Activated B cell treated with CpG ODN at 0.5 μM for 24 hours (primary cell): ENCODE measurements around the gene PCDHGA2. TPM values are rescaled to one million over a fixed set of nuclear protein-coding genes. Genes with fewer than 3 reads are reported as not detected.

ENCODE experiments used
- ATAC-seq: fragments of 200-7000 bp; cut with Tn5 transposase; one replicate; pipeline ENCODE4 v1.10.0; 2021; ENCODE audit warnings: low read depth, mild to moderate bottlenecking, moderate library complexity
- CTCF ChIA-PET: fragments of 350-600 bp; sonication (Branson Sonifier 250); formaldehyde crosslinking; loops from one replicate; lab custom pipeline; 2021; ENCODE audit warnings: antibody characterized with exemption; lab: Charles Lee
- POLR2A ChIA-PET: fragments of 350-600 bp; sonication (Branson Sonifier 250); formaldehyde crosslinking; loops from one replicate; lab custom pipeline; 2021; ENCODE audit warnings: antibody characterized with exemption; lab: Charles Lee
- DNase-seq: peaks from one replicate; pipeline ENCODE4 v3.0.0; 2022
- H3K27ac Mint-ChIP-seq: one replicate; pipeline ENCODE4 v1.8.0; 2020; ENCODE audit warnings: mixed read lengths
- H3K27me3 Mint-ChIP-seq: one replicate; pipeline ENCODE4 v1.8.0; 2021; ENCODE audit warnings: mixed read lengths
- H3K36me3 Mint-ChIP-seq: one replicate; pipeline ENCODE4 v1.8.0; 2021; ENCODE audit warnings: low read depth, mixed read lengths
- H3K4me1 Mint-ChIP-seq: one replicate; pipeline ENCODE4 v1.8.0; 2021; ENCODE audit warnings: mixed read lengths
- H3K4me3 Mint-ChIP-seq: one replicate; pipeline ENCODE4 v1.8.0; 2020; ENCODE audit warnings: mild to moderate bottlenecking, mixed read lengths
- H3K9me3 Mint-ChIP-seq: one replicate; pipeline ENCODE4 v1.8.0; 2020; ENCODE audit warnings: mixed read lengths
- intact Hi-C: fragments of 100-400 bp; cut with micrococcal nuclease; formaldehyde crosslinking; loops from one replicate; pipeline ENCODE4 v1.15.1; 2024
- total RNA-seq: library from RNA; stranded (reverse); gene quantifications from 2 replicates; pipeline ENCODE4 v1.2.3, GENCODE V29; 2022
- TF ChIP-seq, protein P1 (sequence below): fragments of 200-600 bp; IDR thresholded peaks from one replicate; pipeline ENCODE4 v1.8.0; 2022; ENCODE audit warnings: antibody characterized with exemption, mild to moderate bottlenecking

PCDHGA2 gene
- total RNA-seq, 1 donor from 2014 or later: 0.09 TPM

DNA sequence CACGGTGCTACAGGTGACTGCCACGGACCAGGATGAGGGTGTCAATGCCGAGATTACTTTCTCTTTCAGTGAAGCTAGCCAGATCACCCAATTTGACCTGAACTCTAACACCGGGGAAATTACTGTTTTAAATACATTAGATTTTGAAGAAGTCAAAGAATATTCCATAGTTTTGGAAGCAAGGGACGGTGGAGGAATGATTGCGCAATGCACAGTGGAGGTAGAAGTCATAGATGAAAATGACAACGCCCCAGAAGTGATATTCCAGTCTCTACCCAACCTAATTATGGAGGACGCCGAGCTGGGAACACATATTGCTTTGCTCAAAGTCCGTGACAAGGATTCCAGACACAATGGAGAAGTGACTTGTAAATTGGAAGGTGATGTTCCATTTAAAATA lies 50.1 kb downstream of the PCDHGA2 start:
- H3K4me3 Mint-ChIP-seq: no peak overlapping the region
- H3K27ac Mint-ChIP-seq: no peak overlapping the region
- TF ChIP-seq, protein P1, sequence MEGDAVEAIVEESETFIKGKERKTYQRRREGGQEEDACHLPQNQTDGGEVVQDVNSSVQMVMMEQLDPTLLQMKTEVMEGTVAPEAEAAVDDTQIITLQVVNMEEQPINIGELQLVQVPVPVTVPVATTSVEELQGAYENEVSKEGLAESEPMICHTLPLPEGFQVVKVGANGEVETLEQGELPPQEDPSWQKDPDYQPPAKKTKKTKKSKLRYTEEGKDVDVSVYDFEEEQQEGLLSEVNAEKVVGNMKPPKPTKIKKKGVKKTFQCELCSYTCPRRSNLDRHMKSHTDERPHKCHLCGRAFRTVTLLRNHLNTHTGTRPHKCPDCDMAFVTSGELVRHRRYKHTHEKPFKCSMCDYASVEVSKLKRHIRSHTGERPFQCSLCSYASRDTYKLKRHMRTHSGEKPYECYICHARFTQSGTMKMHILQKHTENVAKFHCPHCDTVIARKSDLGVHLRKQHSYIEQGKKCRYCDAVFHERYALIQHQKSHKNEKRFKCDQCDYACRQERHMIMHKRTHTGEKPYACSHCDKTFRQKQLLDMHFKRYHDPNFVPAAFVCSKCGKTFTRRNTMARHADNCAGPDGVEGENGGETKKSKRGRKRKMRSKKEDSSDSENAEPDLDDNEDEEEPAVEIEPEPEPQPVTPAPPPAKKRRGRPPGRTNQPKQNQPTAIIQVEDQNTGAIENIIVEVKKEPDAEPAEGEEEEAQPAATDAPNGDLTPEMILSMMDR: no peak
- ATAC-seq (no peak), DNase-seq (no peak)
- POLR2A ChIA-PET: no interaction called here
- intact Hi-C loops: no loop called here
- peaks cover 60% of the 10 kb centered on the region for H3K27me3 Mint-ChIP-seq
- no peaks in the 10 kb centered on the region for H3K4me1 Mint-ChIP-seq
- peaks cover 29% of the 10 kb centered on the region for H3K9me3 Mint-ChIP-seq
- CTCF ChIA-PET: no interaction called here
- H3K36me3 Mint-ChIP-seq: peaks cover 2% of the 10 kb centered on the region

DNA sequence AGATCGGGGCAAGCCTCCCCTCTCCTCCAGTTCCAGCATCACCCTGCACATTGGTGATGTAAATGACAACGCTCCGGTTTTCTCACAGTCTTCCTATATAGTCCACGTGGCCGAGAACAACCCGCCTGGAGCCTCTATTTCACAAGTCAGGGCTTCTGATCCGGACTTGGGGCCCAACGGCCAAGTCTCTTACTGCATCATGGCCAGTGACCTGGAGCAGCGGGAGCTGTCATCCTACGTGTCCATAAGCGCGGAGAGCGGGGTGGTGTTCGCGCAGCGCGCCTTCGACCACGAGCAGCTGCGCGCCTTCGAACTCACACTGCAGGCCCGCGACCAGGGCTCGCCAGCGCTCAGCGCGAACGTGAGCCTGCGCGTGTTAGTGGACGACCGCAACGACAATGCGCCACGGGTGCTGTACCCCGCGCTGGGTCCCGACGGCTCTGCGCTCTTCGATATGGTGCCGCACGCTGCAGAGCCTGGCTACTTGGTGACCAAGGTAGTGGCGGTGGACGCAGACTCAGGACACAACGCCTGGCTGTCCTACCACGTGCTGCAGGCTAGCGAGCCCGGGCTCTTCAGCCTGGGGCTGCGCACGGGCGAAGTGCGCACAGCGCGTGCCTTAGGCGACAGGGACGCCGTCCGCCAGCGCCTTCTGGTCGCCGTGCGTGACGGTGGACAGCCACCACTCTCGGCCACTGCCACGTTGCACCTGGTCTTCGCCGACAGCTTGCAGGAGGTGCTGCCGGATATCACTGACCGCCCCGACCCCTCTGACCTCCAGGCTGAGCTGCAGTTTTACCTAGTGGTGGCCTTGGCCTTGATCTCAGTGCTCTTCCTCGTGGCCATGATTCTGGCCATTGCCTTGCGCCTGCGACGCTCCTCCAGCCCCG lies 50.8 kb downstream of the PCDHGA2 start:
- no peak overlapping the region for H3K4me3 Mint-ChIP-seq
- peaks cover 2% of the 10 kb centered on the region for H3K36me3 Mint-ChIP-seq
- DNase-seq (no peak), ATAC-seq (no peak)
- CTCF ChIA-PET: no interaction called here
- no peak overlapping the region for H3K27ac Mint-ChIP-seq
- POLR2A ChIA-PET: no interaction called here
- intact Hi-C loops: no loop called here
- peaks cover 25% of the 10 kb centered on the region for H3K9me3 Mint-ChIP-seq
- TF ChIP-seq, protein P1: no peak
- H3K4me1 Mint-ChIP-seq: no peaks in the 10 kb centered on the region
- H3K27me3 Mint-ChIP-seq: peaks cover 58% of the 10 kb centered on the region

DNA sequence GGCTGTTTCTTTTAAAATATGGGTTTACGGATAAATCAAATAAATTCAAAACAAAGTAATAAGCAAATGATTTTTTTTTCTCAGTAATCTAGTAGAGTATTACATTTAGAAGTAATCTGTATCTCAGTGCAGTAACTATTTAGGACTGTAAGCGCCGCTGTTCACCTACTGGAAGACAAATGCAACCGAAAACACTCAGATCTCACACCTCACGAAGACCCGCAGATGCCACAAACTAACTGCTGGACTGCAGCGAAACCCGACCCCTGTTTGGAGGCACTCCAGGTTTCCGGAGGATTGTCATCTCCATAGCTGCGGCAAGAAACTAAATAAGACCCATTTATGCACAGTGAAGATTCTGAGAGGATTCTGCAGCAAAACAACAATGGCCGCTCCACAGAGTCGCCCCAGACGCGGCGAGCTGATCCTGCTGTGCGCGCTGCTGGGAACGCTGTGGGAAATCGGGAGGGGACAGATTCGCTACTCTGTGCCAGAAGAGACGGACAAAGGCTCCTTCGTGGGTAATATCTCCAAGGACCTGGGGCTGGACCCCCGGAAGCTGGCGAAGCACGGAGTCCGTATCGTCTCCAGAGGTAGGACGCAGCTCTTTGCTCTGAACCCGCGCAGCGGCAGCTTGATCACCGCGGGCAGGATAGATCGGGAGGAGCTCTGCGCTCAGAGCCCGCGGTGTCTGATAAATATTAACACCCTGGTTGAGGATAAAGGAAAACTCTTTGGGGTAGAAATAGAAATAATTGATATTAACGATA lies 54.1 kb downstream of the PCDHGA2 start, which contains the start of gene PCDHGA8:
TSS of gene PCDHGA8 (plus strand) at position 205 of the 770 bp plus-strand sequence. CDS start at position 386, 181 bp downstream.
- intact Hi-C loops: no loop called here
- H3K4me3 Mint-ChIP-seq: no peak within 1 kb of the TSS
- H3K27ac Mint-ChIP-seq: no peak within 1 kb of the TSS
- ATAC-seq: no peak
- ChIA-PET CTCF (interaction anchor here (1.2 kb wide), 1 partner anchor 175 kb away, joined by 3 read pairs; no protein-coding TSS in a partner anchor), POLR2A (no interaction called here)
- DNase-seq: no peak
- peaks cover 54% of the 10 kb centered on the region for H3K27me3 Mint-ChIP-seq
- peaks cover 19% of the 10 kb centered on the region for H3K9me3 Mint-ChIP-seq
- TF ChIP-seq, protein P1: no peak
- H3K36me3 Mint-ChIP-seq: peaks cover 2% of the 10 kb centered on the region
- H3K4me1 Mint-ChIP-seq: no peaks in the 10 kb centered on the region

Other genes starting within 250 kb of the PCDHGA2 start
- gene PCDHB2, start 244.1 kb upstream of the PCDHGA2 start, total RNA-seq: not detected in 2 replicates
- 0.07 TPM in 1 of 2 replicates, not detected in the other for gene PCDHB3, start 238.3 kb upstream of the PCDHGA2 start, total RNA-seq
- gene PCDHB4, start 216.9 kb upstream of the PCDHGA2 start, total RNA-seq: not detected in 2 replicates
- gene PCDHB5, start 203.6 kb upstream of the PCDHGA2 start, total RNA-seq: not detected in 2 replicates
- gene PCDHB6, start 188.7 kb upstream of the PCDHGA2 start, total RNA-seq: not detected in 2 replicates
- gene PCDHB7, start 166.1 kb upstream of the PCDHGA2 start, total RNA-seq: not detected in 2 replicates
- gene PCDHB8, start 161.0 kb upstream of the PCDHGA2 start, total RNA-seq: not detected in 2 replicates
- not detected in 2 replicates for gene PCDHB16, start 156.4 kb upstream of the PCDHGA2 start, total RNA-seq
- gene PCDHB9, start 151.6 kb upstream of the PCDHGA2 start, total RNA-seq: 0.27 and 0.29 TPM in 2 replicates
- 0.07 TPM in 1 of 2 replicates, not detected in the other for gene PCDHB10, start 146.4 kb upstream of the PCDHGA2 start, total RNA-seq
- gene PCDHB11, start 139.1 kb upstream of the PCDHGA2 start, total RNA-seq: not detected in 2 replicates
- not detected in 2 replicates for gene PCDHB12, start 130.0 kb upstream of the PCDHGA2 start, total RNA-seq
- gene PCDHB13, start 124.8 kb upstream of the PCDHGA2 start, total RNA-seq: 0.07 and 0.09 TPM in 2 replicates
- 0.11 TPM in 1 of 2 replicates, not detected in the other for gene PCDHB14, start 115.4 kb upstream of the PCDHGA2 start, total RNA-seq
- gene PCDHB15, start 93.4 kb upstream of the PCDHGA2 start, total RNA-seq: not detected in 2 replicates
- gene SLC25A2, start 34.7 kb upstream of the PCDHGA2 start, total RNA-seq: 2.6 and 3.9 TPM in 2 replicates
- gene TAF7, start 18.0 kb upstream of the PCDHGA2 start, total RNA-seq: 86.7 and 87.3 TPM in 2 replicates
- 0.20 and 0.29 TPM in 2 replicates for gene PCDHGA1, start 8.2 kb upstream of the PCDHGA2 start, total RNA-seq
- 0.20 and 0.51 TPM in 2 replicates for gene PCDHGA3, start 5.1 kb downstream of the PCDHGA2 start, total RNA-seq
- gene PCDHGB1, start 11.3 kb downstream of the PCDHGA2 start, total RNA-seq: 0.37 and 0.44 TPM in 2 replicates
- 0.34 and 0.75 TPM in 2 replicates for gene PCDHGA4, start 16.3 kb downstream of the PCDHGA2 start, total RNA-seq
- gene PCDHGB2, start 21.2 kb downstream of the PCDHGA2 start, total RNA-seq: 2.2 and 2.6 TPM in 2 replicates
- gene PCDHGA5, start 25.4 kb downstream of the PCDHGA2 start, total RNA-seq: 1.1 and 1.2 TPM in 2 replicates
- gene PCDHGB3, start 31.5 kb downstream of the PCDHGA2 start, total RNA-seq: 2.0 and 2.6 TPM in 2 replicates
- gene PCDHGA6, start 35.1 kb downstream of the PCDHGA2 start, total RNA-seq: 1.8 and 2.3 TPM in 2 replicates
- 1.3 and 1.6 TPM in 2 replicates for gene PCDHGA7, start 44.0 kb downstream of the PCDHGA2 start, total RNA-seq
- gene PCDHGB4, start 48.9 kb downstream of the PCDHGA2 start, total RNA-seq: 0.91 and 1.2 TPM in 2 replicates
- gene PCDHGA8, start 53.9 kb downstream of the PCDHGA2 start, total RNA-seq: 0.54 and 0.69 TPM in 2 replicates
- gene PCDHGB5, start 59.2 kb downstream of the PCDHGA2 start, total RNA-seq: 1.8 and 2.7 TPM in 2 replicates
- 1.1 and 1.3 TPM in 2 replicates for gene PCDHGA9, start 64.0 kb downstream of the PCDHGA2 start, total RNA-seq
- 1.2 and 1.6 TPM in 2 replicates for gene PCDHGB6, start 69.3 kb downstream of the PCDHGA2 start, total RNA-seq
- gene PCDHGA10, start 74.2 kb downstream of the PCDHGA2 start, total RNA-seq: 1.2 and 1.3 TPM in 2 replicates
- gene PCDHGB7, start 78.9 kb downstream of the PCDHGA2 start, total RNA-seq: 1.2 and 1.4 TPM in 2 replicates
- gene PCDHGA11, start 82.3 kb downstream of the PCDHGA2 start, total RNA-seq: 0.73 and 1.1 TPM in 2 replicates
- 1.3 and 1.6 TPM in 2 replicates for gene PCDHGA12, start 91.7 kb downstream of the PCDHGA2 start, total RNA-seq
- 2.6 and 3.3 TPM in 2 replicates for gene PCDHGC3, start 137.2 kb downstream of the PCDHGA2 start, total RNA-seq
- 0.69 TPM in 2 replicates for gene PCDHGC4, start 146.3 kb downstream of the PCDHGA2 start, total RNA-seq
- gene PCDHGC5, start 150.3 kb downstream of the PCDHGA2 start, total RNA-seq: 0.24 and 0.38 TPM in 2 replicates